ENCODE measurements around the gene NTRK2. TPM values are rescaled to one million over a fixed set of nuclear protein-coding genes. Genes with fewer than 3 reads are reported as not detected.

Gene NTRK2
- total and polyA plus RNA-seq, 4 donors, result 0.26 to 1.4 (median 0.56) TPM

DNA sequence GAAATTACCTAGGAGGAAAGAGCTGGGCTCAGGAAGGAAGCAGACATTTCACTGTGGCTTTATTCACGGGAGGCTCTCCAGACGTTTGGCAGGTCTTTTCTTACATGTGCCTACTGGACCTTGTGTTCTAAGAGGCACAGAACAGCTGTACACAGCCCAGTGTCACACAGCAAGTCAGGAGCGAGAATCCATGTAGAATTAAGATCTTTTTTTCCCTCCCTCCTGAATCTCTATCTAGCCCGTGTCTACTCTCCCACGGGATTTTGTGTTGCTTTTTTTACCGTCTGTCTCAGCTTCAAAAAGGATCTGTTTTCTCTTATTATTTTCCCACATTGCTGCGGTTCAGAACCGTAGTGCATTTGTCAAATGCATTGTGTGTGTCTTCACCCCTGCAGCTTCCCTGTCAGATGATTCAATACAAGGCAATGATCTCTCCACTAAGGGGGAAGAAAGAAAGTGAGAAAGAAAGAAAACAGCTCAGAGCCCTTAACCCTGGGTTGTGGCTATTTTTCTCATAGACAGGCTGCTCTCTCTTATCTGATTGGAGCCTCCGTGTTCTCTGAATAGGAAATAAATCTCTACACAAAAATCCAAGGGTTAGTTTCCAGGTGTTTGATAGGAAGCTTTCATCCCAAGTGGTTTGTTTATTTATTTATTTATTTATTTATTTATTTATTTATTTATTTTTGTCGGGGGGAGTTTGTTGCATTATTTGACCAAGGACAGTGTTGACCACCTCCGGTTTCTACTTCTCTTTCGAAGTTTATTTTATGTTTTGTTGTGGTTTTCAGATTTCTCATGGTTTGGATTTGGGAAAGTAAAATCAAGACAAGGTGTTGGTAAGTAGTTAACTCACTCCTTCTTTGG lies 191.0 kb downstream of the NTRK2 start:
- WGBS, result 61% methylated on average over 12 of the region's 12 CpGs
- TF ChIP-seq, protein P1, sequence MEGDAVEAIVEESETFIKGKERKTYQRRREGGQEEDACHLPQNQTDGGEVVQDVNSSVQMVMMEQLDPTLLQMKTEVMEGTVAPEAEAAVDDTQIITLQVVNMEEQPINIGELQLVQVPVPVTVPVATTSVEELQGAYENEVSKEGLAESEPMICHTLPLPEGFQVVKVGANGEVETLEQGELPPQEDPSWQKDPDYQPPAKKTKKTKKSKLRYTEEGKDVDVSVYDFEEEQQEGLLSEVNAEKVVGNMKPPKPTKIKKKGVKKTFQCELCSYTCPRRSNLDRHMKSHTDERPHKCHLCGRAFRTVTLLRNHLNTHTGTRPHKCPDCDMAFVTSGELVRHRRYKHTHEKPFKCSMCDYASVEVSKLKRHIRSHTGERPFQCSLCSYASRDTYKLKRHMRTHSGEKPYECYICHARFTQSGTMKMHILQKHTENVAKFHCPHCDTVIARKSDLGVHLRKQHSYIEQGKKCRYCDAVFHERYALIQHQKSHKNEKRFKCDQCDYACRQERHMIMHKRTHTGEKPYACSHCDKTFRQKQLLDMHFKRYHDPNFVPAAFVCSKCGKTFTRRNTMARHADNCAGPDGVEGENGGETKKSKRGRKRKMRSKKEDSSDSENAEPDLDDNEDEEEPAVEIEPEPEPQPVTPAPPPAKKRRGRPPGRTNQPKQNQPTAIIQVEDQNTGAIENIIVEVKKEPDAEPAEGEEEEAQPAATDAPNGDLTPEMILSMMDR (IDR thresholded peaks at IDR 0.05; ENCODE audit: low read depth, low read length, missing input control), result no peak
- TF ChIP-seq, protein P2, sequence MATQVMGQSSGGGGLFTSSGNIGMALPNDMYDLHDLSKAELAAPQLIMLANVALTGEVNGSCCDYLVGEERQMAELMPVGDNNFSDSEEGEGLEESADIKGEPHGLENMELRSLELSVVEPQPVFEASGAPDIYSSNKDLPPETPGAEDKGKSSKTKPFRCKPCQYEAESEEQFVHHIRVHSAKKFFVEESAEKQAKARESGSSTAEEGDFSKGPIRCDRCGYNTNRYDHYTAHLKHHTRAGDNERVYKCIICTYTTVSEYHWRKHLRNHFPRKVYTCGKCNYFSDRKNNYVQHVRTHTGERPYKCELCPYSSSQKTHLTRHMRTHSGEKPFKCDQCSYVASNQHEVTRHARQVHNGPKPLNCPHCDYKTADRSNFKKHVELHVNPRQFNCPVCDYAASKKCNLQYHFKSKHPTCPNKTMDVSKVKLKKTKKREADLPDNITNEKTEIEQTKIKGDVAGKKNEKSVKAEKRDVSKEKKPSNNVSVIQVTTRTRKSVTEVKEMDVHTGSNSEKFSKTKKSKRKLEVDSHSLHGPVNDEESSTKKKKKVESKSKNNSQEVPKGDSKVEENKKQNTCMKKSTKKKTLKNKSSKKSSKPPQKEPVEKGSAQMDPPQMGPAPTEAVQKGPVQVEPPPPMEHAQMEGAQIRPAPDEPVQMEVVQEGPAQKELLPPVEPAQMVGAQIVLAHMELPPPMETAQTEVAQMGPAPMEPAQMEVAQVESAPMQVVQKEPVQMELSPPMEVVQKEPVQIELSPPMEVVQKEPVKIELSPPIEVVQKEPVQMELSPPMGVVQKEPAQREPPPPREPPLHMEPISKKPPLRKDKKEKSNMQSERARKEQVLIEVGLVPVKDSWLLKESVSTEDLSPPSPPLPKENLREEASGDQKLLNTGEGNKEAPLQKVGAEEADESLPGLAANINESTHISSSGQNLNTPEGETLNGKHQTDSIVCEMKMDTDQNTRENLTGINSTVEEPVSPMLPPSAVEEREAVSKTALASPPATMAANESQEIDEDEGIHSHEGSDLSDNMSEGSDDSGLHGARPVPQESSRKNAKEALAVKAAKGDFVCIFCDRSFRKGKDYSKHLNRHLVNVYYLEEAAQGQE (IDR thresholded peaks at IDR 0.05), result no peak
- TF ChIP-seq, protein P3, sequence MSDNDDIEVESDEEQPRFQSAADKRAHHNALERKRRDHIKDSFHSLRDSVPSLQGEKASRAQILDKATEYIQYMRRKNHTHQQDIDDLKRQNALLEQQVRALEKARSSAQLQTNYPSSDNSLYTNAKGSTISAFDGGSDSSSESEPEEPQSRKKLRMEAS (IDR thresholded peaks at IDR 0.05), result no peak
- H3K36me3 ChIP-seq (ENCODE audit: control insufficient read depth in 4 of 4, insufficient read depth in 3 of 4, low read depth in 1 of 4, low read length in 3 of 4), result no peaks in the 10 kb centered on the region
- H3K27me3 ChIP-seq (ENCODE audit: control insufficient read depth in 4 of 4, insufficient read depth in 4 of 4, low read length in 3 of 4), result peaks cover 0 to 14% (median 0%) of the 10 kb centered on the region in 4 donors
- no peaks in the 10 kb centered on the region for H3K4me1 ChIP-seq (ENCODE audit: control insufficient read depth in 4 of 4, insufficient read depth in 4 of 4, low read length in 3 of 4)
- no peak for DNase-seq (ENCODE audit: low spot score)
- H3K4me3 ChIP-seq (ENCODE audit: low read depth in 1 of 3, low read length in 3 of 3), result no peak overlapping the region
- H3K9me3 ChIP-seq (ENCODE audit: control insufficient read depth in 4 of 4, low read length in 3 of 4), result peaks cover 0 to 7% (median 3%) of the 10 kb centered on the region in 4 donors
- H3K9ac ChIP-seq (ENCODE audit: low read depth in 1 of 2, low read length in 2 of 2), result no peak overlapping the region
- H3K27ac ChIP-seq (ENCODE audit: low read depth in 1 of 2, low read length in 2 of 2), result no peak overlapping the region

DNA sequence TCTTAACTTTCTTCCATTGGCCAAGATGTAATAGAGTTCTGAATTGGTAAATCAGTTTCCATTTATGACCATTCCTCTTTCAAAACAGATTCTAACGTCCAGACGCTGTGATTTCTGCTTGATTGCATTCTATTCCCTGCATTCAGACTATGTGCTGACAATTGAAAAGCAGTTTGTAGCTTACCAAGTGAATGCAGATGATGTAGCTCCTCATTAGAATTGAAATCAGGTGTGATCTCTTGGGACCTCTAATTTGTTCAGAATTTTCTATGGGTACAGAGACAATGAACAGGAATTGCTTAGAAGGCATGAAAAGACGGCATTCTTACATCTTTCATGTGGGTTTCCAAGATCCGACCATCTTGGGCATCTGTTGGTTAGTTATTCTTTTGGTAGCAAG lies 191.9 kb downstream of the NTRK2 start:
- no peak overlapping the region for H3K4me3 ChIP-seq (ENCODE audit: low read depth in 1 of 3, low read length in 3 of 3)
- 68% methylated on average over 4 of the region's 4 CpGs for WGBS
- no peaks in the 10 kb centered on the region for H3K4me1 ChIP-seq (ENCODE audit: control insufficient read depth in 4 of 4, insufficient read depth in 4 of 4, low read length in 3 of 4)
- H3K27ac ChIP-seq (ENCODE audit: low read depth in 1 of 2, low read length in 2 of 2), result no peak overlapping the region
- no peak for DNase-seq (ENCODE audit: low spot score)
- H3K9ac ChIP-seq (ENCODE audit: low read depth in 1 of 2, low read length in 2 of 2), result no peak overlapping the region
- peaks cover 0 to 9% (median 0%) of the 10 kb centered on the region in 4 donors for H3K27me3 ChIP-seq (ENCODE audit: control insufficient read depth in 4 of 4, insufficient read depth in 4 of 4, low read length in 3 of 4)
- no peaks in the 10 kb centered on the region for H3K36me3 ChIP-seq (ENCODE audit: control insufficient read depth in 4 of 4, insufficient read depth in 3 of 4, low read depth in 1 of 4, low read length in 3 of 4)
- peaks cover 0 to 8% (median 4%) of the 10 kb centered on the region in 4 donors for H3K9me3 ChIP-seq (ENCODE audit: control insufficient read depth in 4 of 4, low read length in 3 of 4)
- TF ChIP-seq GABPA (IDR thresholded peaks at IDR 0.05 in 1 of 2, conservative IDR thresholded peaks at IDR 0.05 in 1 of 2), result no peak
- TF ChIP-seq, protein P2 (IDR thresholded peaks at IDR 0.05), result no peak
- TF ChIP-seq NR2F2 (IDR thresholded peaks at IDR 0.05), result no peak
- TF ChIP-seq SP1 (IDR thresholded peaks at IDR 0.05), result no peak
- TF ChIP-seq HNF4A (conservative IDR thresholded peaks at IDR 0.05), result no peak
- TF ChIP-seq, protein P4, sequence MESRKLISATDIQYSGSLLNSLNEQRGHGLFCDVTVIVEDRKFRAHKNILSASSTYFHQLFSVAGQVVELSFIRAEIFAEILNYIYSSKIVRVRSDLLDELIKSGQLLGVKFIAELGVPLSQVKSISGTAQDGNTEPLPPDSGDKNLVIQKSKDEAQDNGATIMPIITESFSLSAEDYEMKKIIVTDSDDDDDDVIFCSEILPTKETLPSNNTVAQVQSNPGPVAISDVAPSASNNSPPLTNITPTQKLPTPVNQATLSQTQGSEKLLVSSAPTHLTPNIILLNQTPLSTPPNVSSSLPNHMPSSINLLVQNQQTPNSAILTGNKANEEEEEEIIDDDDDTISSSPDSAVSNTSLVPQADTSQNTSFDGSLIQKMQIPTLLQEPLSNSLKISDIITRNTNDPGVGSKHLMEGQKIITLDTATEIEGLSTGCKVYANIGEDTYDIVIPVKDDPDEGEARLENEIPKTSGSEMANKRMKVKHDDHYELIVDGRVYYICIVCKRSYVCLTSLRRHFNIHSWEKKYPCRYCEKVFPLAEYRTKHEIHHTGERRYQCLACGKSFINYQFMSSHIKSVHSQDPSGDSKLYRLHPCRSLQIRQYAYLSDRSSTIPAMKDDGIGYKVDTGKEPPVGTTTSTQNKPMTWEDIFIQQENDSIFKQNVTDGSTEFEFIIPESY (IDR thresholded peaks at IDR 0.05), result no peak
- TF ChIP-seq, protein P5, sequence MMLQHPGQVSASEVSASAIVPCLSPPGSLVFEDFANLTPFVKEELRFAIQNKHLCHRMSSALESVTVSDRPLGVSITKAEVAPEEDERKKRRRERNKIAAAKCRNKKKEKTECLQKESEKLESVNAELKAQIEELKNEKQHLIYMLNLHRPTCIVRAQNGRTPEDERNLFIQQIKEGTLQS (IDR thresholded peaks at IDR 0.05), result no peak
- TF ChIP-seq, protein P1 (IDR thresholded peaks at IDR 0.05; ENCODE audit: low read depth, low read length, missing input control), result no peak
- TF ChIP-seq, protein P3 (IDR thresholded peaks at IDR 0.05), result no peak
- no peak for TF ChIP-seq YY1 (IDR thresholded peaks at IDR 0.05)
- no peak for TF ChIP-seq FOXA2 (IDR thresholded peaks at IDR 0.05)
- no peak for TF ChIP-seq TAF1 (conservative IDR thresholded peaks at IDR 0.05)
- no peak for TF ChIP-seq RXRA (IDR thresholded peaks at IDR 0.05)
- TF ChIP-seq EGR1 (IDR thresholded peaks at IDR 0.05; ENCODE audit: low read depth in 2 of 2), result no peak
- no peak for TF ChIP-seq JUND (IDR thresholded peaks at IDR 0.05)
- TF ChIP-seq FOXA1 (IDR thresholded peaks at IDR 0.05), result no peak
